ENCODE data around the gene SMC2.

The SMC2 gene

DNA sequence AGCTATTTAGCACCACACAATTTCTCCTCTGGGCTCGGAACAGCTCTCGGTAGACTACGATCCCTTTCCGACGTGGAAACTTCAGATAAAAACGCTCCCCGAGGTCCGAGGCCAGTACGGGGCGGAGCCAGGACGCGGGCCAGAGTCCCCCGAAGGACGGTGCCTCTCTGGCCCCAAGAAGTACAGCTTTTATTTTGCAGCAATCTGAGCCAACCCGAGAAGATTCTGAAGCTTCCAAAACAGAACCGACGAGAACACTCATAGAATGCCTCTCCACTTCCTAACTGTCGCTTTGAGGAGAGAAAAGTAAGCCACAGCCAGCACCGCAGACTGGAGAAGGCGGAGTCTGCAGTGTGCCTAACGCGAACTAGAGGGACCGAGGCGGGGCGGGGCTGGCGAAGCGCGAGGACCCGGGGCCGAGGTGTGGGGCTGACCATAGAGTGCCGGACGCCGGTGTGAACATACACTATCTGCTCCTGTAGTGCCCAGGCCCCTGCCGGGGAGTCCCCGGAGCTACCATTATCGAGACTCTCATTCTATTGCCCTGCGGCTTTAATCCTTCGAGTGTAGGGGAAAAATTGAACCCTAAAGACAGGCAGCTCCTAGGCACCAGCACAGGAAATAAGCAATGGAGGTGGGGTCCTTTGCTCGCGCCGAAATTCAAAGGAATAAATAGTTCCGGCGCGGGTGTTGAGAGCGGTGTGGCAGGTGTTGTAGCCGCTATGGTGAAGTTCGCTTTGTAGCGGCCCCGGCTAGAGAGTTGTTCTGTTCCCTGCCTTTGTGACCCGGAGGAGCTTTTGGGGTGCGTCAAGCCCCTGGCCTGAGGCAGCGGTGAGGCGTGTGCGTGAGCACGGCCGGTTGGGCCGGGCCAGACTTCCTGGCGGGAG lies at the start of gene SMC2:
Gene SMC2 (plus strand): TSS at position 663 of the 887 bp plus-strand sequence. CDS start 1,076 bp downstream, outside the sequence.
- DNase-seq (ENCODE audit: low read depth): peak; percentile 86

DNA sequence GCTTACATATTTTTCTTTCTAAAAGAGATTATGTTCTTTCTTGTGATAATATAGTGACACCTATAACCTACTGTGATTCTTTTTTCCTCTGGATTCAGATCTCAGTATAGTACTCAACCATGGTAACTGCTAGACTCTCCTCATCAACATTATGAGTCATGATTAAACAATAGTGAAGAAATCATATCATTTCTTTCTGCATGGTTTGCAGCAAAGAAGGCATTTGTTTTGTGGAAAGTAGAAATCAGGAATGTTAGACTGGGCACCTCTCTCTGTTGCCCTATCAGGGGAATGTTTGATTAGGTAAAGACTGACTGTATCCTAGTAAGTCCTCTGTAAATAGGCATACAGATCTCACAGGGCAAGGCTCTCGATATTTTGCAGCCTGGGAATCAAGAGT lies 25.6 kb upstream of the SMC2 start:
- DNase-seq (ENCODE audit: low read depth): no peak

DNA sequence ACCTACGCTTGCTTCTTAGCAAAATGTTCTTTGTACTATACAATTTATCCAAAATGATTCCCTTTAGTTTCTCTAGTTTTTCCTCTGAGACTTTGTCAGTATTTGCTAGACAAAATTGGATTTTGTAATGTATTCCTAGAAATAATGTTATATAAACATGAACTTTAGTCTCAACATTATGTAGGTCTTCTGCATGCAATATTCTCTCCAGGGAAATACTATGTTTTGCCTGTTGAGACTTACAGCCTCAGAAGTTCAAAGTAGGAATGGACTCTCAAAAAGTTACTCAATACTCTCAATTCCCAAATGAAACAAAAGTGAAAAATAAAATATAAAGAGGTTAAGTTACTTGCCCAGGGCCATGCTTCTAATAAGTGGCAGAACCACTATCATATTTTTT lies 24.8 kb upstream of the SMC2 start:
- DNase-seq (ENCODE audit: low read depth): no peak

DNA sequence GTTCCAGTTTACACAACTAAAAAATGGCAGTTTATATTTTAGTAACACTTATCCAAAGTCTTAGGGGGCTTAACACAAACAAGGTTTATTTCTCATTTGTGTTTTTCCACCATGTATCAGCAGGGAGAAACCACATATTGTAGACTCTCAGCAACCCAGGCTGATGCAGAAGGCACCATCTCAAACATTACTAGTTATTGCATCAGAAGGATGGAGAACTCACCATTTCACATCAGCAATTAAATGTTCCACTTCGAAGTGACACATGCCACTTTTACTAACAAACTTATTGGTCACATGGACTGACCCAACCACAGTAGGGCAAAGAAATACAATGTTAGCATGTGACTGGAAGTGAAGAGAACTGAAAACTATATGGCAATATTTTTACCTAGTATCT lies 22.5 kb upstream of the SMC2 start:
- DNase-seq (ENCODE audit: low read depth): no peak

DNA sequence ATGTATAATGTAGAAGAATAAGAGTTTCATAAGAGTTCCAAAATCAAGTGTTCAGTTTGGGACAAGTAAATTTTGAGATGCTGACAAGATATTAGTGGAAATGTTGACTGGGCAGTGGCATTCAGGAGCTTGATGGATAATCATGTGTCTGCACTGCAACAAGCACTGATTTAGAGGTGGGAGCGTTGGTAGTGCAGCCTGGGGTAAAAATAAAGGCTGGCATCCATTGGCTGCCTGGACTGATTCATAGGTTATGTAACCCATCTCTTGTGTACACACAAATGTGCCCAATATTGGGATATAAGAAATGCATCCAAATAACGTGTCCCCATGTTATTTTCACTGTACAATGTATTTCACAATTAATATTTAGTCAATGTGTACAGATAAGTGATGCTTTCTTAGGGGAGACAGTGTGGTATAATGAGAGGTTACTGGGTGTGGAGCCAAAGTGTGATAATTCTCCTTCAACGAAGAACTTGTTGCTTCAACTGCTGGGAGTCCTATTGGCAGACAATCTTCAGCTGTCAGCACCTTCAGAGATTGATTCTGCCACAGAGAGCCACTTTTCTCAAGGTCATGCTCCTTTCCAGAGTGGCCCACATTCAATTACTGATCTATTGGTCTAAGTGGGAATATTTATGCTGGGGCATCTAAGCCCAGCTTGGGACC lies 20.9 kb upstream of the SMC2 start:
- DNase-seq (ENCODE audit: low read depth): no peak

DNA sequence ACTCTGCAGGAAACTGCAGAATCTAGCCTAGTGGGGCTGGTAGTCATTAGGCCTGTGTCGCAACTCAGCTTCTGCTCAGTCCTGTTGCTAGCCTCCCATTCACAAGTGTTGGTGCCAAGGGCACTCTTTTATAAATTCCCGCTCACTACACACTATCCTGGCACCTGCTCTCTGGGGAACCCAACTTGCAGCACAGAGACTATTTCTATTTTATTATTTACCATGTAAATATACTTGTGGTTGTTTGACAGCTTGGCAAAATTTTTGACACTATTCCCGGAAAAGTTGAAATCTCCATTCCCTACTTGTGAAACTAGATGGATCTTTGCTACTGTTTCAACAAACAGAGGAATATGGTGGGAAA lies 20.4 kb upstream of the SMC2 start:
- DNase-seq (ENCODE audit: low read depth): no peak

DNA sequence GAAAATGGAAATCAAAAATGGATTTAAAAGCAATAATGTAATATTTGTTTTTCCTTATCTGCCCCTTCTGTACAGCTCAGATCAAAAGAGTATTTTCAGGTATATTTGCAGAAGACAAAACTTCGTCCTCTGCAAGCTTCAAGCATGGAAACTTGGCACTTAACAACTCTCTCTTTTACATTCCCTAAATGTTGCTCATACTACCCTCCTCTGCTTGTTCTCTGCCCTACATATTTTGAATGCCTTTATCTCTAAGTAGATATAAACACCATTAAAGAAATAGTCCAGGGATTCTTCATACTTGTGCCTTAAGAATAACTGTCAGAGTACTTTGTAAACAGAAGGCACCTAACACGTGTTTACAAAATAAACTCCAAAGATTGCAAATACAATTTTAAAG lies 19.2 kb upstream of the SMC2 start:
- DNase-seq (ENCODE audit: low read depth): no peak

DNA sequence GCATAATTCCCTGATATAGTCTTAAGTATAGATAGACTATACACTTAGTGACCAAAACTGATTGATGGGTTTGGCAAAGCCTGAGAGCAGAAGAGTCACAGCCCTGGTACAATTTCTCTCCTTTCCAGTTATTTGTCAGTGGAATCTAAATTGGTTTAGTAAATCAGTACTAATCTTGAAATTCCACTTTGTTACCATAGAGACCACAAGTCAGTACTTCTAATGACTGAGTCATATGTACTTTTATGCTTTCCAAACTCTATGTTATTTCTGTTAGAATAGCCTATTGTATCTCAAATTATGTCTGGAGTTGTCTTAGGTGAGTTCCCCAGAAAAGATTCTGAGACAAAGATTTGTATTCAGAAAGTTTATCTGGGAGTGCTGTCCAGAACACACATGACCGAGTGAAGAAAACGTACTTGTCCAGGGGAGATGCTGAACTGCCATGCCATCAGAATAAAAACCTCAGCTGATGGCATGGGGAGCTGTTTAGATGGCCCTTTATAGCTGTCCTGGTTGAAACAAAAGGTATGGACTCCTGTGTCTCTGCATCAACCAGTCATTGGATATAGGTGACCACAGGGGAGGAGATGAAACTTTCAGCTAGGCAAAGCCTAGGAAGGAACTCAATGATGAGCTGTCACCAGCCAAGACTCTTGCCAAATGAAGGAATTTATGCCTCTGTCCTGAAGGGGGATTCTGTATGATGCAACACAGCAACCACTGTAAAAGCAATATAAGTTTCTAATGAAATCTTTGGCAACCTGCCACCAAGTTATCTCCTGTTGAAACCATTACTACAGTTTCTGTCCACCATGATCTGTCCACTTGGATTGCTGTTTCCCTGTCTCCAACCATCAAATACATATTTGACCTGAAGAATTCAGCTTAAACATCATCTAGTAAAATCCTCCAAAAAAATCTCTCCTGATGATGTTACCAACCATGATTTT lies 18.0 kb upstream of the SMC2 start:
- no peak for DNase-seq (ENCODE audit: low read depth)

DNA sequence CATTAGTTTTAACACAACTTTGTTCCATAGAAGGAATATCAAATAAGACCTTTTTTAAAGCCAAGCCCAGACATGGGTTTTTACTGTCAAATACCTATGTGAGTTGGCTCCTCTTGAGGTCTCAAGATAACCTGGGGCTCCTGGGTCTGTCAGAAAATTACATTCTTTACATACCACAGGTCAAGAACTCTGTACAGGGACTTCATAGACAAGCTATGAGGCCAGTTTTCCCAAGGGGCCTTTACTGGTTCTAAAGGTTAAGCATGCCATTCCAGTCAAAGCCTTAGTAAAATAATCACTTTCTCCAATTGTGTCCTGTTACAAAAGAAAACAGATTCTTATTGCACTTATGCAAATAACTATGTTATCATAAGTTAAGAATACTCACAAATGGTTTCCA lies 15.5 kb upstream of the SMC2 start:
- no peak for DNase-seq (ENCODE audit: low read depth)

DNA sequence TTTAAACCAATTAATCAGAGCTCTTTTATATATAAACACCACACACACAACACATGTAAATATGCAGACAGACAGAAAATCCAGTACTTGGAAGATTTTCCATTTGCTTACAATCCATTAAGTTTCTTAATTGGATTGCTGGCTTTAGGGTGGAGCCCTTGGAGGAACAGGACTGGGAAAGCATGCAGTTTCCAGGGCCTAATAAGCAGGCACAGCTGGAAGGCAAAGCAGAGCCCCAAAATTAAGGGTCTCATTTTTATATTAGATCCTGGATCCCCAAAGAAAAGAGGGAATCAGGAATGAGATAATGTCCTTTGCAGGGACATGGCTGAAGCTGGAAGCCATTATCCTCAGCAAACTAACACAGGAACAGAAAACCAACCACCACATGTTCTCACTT lies 13.1 kb upstream of the SMC2 start:
- no peak for DNase-seq (ENCODE audit: low read depth)

DNA sequence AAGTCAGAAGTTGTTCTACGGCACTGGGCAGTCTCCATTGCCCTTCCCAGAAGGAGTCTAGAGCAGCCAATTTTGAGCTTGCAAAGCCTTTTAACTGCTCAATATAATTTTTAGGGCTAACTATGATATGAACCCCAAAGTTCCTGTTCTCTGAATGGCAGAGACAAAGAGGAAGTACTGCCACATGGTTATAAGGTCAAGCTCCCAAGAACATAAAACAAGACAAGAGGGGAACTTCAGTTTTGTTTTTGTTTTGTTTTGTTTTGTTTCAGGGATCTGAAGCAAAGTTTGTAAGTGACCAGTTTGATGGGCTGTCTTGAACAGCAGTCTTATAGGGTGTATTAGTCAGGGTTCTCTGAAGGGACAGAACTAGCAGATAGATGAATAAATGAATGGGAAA lies 11.9 kb upstream of the SMC2 start:
- DNase-seq (ENCODE audit: low read depth): no peak

DNA sequence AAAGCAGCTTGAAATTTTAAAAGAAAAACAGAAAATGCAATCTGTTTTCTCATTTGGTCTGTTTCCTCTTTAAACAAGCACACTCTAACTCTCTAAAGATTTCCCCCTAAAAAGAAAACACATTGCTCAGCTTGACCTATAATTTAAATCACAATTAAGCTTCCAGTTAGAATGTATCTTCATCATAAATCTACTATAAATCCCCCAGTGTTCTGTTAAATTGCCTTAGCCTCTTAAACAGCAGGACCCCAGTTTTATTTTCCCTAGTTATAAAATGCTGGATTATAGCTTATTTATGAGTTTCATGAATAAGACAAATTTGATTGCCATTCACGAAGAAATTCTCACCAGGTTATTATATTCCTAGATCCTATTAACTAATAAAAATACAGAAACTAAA lies 8.6 kb upstream of the SMC2 start:
- DNase-seq (ENCODE audit: low read depth): no peak

DNA sequence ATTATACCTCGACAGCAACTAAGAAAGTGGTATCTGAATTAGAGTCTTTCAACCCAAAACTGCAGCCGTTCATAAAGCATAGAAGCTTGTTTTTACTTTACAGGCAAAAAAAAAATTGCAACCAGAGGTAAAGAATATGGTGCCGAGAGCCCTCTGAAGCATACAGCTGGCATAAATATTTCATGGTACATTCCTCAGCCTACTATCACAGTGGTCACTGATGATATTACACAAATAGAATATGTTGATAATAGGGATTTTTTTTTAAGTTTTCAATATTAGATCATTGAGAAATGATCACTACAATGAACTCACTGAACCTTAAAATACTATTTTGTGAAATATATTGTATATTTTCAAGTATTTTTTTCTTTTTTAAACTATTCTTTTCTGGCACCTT lies 6.2 kb upstream of the SMC2 start:
- no peak for DNase-seq (ENCODE audit: low read depth)

DNA sequence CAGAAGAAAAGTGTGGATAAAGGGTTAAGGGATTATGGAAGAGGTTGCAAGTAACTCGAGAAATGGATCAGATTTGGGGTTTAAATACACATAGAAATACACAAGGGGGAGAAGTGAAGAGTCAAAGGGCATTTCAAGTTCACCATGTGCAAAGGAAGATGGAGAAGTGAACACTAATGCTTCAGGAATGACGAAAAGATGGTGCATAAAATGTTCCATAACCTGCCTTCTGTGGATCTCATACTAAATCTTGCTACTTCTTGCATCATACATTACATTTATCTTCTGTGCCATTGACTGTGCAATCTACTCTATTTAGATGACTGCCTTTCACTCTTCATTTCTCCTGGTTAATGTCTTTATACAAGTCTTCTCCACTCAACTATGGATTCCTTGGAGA lies 5.7 kb upstream of the SMC2 start:
- DNase-seq (ENCODE audit: low read depth): no peak

DNA sequence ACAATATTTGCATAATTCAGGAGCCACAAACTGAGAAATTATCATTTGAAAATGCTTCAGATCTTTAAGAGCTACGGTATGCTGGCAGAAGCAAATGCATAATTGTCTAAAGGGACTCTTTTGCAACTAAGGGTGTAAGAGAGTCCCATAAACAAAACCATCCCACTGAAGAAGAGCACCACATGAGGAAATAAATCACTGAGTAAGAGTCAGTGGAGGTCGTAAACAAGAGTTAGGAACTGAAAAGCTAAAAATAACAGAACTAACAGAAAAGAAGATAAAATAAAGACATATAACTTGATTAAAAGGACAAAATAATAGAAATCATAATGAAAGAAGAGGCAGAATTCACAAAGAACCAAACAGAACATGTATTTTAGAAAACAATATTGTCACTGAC lies 3.5 kb upstream of the SMC2 start:
- no peak for DNase-seq (ENCODE audit: low read depth)

DNA sequence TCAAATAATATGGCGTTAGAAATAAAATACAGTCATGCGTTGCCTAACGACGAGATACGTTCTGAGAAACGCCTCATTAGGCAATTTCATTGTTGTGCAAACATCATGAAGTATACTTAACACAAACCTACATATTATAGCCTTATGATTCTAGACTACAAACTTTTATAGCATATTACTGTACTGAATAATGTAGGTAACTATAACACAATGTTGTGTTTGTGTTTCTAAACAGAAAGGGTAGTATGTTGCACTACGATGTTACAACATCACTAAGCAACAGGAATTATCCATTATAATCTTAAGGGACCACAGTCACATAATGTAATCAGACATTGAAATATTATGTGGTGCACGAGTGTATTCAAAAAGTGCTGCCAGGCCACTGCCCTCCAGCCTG lies 3.0 kb upstream of the SMC2 start:
- no peak for DNase-seq (ENCODE audit: low read depth)

DNA sequence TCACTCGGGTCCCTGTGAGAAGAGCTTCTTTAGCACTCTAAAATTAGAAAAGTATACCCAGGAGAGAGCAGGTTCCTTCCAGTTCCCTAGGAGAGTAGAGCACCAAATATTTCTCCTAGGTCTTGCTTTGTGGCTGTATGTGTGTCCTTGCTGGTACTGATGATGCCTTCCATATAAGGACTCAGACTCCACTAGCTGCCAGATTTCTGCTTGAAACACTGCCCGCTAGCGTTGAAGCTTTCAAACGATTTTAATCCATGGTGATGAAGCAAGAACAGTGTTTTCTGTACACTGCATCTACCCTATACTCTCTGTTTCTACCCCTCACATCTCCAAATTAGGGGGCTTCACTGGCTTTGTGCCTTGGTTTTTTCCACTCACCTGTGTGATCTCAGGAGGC lies 2.4 kb upstream of the SMC2 start:
- DNase-seq (ENCODE audit: low read depth): no peak

DNA sequence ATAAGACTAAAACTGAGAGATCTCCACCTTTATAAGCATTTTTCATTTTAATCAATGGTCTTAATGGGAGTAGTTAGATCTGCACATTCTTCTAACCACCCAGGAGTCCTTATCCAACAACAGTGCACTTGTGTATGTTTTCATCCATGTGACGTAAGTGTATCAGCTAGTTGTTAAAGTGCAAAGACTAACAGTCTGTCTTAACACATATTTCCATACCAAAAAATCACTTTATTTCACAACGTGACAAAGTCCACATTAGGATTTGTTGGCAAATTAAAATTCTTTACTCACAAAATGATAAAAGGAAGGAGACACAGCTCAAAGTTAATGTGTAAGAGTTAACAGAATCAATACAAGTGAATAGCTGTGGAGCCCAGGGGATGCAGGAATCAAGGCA lies 1.9 kb upstream of the SMC2 start:
- DNase-seq (ENCODE audit: low read depth): no peak

DNA sequence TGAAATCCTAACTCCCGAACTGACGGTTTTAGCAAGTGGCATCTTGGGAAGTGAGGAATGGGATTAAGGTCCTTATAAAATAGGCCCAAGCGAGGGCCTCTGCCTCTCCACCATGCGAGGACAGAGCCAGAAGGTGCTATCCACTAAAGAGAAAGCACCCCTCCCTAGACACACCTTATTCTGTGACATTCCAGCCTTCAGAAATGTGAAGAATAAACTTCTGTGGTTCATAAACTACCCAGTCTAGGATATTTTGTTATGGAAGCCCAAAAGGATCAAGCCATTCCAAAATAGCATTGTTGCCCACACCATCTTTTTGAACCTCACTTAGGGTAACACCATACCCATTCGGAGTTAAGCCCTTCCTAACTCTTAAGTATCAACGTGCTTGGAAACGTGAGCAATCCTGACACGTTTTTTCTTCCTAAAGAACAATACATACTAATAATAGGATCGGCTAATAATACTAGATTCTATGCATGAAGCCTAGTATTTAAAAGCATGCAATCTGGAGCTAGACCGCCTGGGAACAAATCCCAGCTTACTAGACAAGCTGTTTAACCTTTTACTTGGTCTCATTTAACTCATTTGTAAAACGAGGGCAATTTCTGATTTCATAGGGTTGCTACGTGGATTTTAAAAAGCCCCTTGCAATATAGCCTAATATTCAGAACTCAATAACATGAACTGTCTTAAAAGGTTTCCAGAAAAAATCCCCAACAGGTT lies 1.1 kb upstream of the SMC2 start:
- DNase-seq (ENCODE audit: low read depth): no peak

DNA sequence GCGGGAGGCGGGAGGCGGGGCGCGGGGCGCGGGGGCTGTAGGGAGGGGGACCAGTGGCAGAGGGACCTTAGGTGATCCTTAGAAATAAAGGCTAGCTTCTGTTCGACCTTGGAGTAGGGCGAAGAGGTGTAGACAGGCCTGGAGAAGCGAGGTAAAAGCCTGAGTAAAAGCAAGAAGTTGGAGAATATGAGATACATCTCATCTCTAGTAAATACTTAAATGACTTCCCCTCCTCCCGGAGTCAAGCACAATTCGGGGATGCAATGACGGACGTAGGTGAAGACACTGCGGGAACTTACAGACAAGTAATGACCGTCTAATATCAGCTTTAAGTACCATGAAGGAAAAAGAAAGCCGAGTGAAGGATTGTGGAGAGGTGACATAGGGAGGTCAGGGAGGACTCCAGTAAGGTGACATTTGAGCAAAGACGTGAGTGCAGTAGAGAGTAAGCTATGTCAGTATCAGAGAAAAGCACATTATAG lies 466 bp downstream of the SMC2 start:
- no peak for DNase-seq (ENCODE audit: low read depth)

DNA sequence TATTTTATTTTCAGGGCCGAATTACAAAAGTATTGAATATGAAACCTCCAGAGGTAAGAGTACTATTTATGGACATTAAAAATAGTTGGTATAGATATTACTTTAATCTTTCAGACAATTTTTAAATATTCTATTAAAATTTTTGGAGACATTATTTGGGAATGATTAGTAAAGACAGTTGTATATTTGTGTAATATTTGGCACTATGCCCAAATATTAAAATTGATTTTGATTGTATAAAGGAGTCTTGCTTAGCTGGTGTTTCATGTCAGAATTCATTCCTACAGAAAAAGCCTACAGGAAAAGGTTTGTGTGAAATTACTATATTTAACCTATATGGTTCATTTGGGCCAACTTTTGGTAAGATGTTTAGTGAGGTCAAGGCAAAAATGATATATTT lies 5.5 kb downstream of the SMC2 start:
- no peak for DNase-seq (ENCODE audit: low read depth)

DNA sequence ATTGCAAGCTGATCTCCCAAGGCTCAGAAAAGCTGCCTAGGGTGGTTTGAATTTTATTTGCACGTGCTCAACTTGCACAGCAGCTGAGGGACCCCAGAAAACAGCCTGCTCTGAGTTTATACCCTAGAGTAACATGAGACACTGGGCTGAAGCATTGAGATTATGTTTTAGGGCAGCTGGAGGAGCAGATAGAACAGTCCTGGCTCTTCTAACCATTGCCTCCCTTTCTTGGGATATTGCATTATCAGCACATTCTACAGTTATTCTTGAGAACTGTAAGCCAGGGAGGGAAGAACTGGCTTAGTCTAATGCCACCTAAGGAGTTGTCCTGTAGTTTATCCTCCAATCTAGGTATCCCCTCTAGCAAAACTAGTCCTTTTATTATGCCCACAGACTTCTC lies 10.3 kb downstream of the SMC2 start:
- no peak for DNase-seq (ENCODE audit: low read depth)

Measured in stimulated activated CD8-positive, alpha-beta memory T cell treated with anti-CD3 and anti-CD28 coated beads, Interleukin-7, amount 100 ng/mL, for 24 hours (primary cell).